ENCODE measurements around the gene HEXIM2. TPM values are rescaled to one million over a fixed set of nuclear protein-coding genes. Genes with fewer than 3 reads are reported as not detected.

The HEXIM2 gene
- total RNA-seq, 2 donors from 2014 or later, result 1.5 TPM; not detected in 1

DNA sequence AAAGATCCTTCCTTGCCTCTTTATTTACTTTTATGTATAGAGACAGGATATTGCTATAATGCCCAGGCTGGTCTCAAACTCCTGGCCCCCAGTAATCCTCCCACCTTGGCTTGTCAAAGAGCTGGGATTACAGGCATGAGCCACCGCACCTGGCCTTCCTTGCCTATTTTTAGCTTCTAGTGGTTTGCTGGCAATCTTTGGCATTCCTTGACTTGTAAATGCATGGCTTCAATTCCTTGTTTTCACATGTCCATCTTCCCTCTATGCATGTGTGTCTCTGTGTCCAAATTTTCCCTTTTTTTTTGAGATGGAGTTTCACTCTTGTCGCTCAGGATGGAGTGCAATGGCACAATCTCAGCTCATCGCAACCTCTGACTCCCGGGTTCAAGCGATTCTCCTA is 22.5 kb downstream of the HEXIM2 start:
- Histone ChIP-seq H3K4me3 (no peak overlapping the region), H3K36me3 (no peaks in the 10 kb centered on the region), H3K27me3 (replicated peaks; ENCODE audit: insufficient read depth) (no peaks in the 10 kb centered on the region), H3K4me1 (ENCODE audit: control insufficient read depth in 1 of 2, low read depth in 2 of 2) (no peaks in the 10 kb centered on the region), H3K27ac (no peak overlapping the region), H3K9me3 (no peaks in the 10 kb centered on the region)
- ATAC-seq (ENCODE audit: insufficient number of reproducible peaks, low FRiP score, low read depth) (no peak), DNase-seq (ENCODE audit: low spot score) (no peak)
- TF ChIP-seq CTCF (IDR thresholded peaks at IDR 0.05), result no peak

DNA sequence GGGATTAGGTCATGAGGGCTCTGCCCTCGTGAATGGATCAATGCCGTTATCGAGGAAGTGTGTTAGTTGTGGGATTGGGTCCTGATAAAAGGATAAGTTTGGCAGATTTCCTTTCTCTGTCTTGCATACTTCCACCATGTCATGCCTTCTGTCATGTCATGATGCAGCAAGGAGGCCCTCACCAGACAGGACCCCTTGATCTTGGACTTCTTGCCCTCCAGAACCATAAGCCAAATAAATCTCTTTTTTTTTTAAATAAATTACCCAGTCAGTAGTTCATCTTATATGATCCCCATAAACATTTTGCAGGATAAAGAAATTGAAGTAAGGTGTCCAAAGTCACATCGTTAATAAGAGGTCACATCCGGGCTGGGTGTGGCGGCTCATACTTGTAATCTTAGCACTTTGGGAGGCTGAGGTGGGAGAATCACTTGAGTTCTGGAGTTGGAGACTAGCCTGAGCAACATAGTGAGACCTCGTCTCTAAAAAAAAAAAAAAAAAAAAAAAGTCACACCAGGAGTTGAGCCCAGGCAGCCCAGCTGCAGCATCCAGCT is 25.2 kb downstream of the HEXIM2 start:
- DNase-seq (ENCODE audit: low spot score), result no peak
- H3K9me3 ChIP-seq, result no peaks in the 10 kb centered on the region
- H3K4me1 ChIP-seq (ENCODE audit: control insufficient read depth in 1 of 2, low read depth in 2 of 2), result no peaks in the 10 kb centered on the region
- H3K36me3 ChIP-seq, result no peaks in the 10 kb centered on the region
- H3K4me3 ChIP-seq, result no peak overlapping the region
- no peak for ATAC-seq (ENCODE audit: insufficient number of reproducible peaks, low FRiP score, low read depth)
- TF ChIP-seq CTCF (IDR thresholded peaks at IDR 0.05), result no peak
- H3K27me3 ChIP-seq (replicated peaks; ENCODE audit: insufficient read depth), result no peaks in the 10 kb centered on the region
- no peak overlapping the region for H3K27ac ChIP-seq

DNA sequence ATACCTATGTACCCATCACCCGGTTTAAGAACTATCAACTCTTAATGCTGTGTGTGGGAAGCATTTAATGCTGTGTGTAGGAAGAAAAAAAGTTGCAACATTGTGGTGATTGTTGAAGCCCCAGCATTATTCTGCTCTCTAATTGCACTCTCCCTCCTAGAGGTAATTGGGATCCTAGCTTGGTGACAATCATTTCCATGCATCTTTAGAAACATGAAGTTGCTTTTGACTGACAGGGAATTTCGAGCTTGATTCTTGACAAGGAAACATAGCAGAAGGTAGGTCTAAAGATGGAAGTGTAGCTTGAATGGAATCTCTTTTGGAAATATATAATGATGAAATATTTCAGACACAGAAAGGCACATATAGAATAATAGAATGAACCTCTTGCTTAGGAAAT is 27.3 kb downstream of the HEXIM2 start:
- no peaks in the 10 kb centered on the region for H3K36me3 ChIP-seq
- no peaks in the 10 kb centered on the region for H3K4me1 ChIP-seq (ENCODE audit: control insufficient read depth in 1 of 2, low read depth in 2 of 2)
- no peaks in the 10 kb centered on the region for H3K27me3 ChIP-seq (replicated peaks; ENCODE audit: insufficient read depth)
- H3K27ac ChIP-seq, result no peak overlapping the region
- DNase-seq (ENCODE audit: low spot score) (no peak), ATAC-seq (ENCODE audit: insufficient number of reproducible peaks, low FRiP score, low read depth) (no peak)
- no peak overlapping the region for H3K4me3 ChIP-seq
- no peak for TF ChIP-seq CTCF (IDR thresholded peaks at IDR 0.05)
- H3K9me3 ChIP-seq, result no peaks in the 10 kb centered on the region

- H3K9me3 ChIP-seq, result no peaks in the 10 kb centered on the region
- H3K27ac ChIP-seq, result no peak overlapping the region
- H3K4me3 ChIP-seq, result no peak overlapping the region
- no peak for TF ChIP-seq CTCF (IDR thresholded peaks at IDR 0.05)
- no peaks in the 10 kb centered on the region for H3K4me1 ChIP-seq (ENCODE audit: control insufficient read depth in 1 of 2, low read depth in 2 of 2)
- ATAC-seq (ENCODE audit: insufficient number of reproducible peaks, low FRiP score, low read depth) (no peak), DNase-seq (ENCODE audit: low spot score) (no peak)
- no peaks in the 10 kb centered on the region for H3K27me3 ChIP-seq (replicated peaks; ENCODE audit: insufficient read depth)
- no peaks in the 10 kb centered on the region for H3K36me3 ChIP-seq
Measured at GRCh38 chr17:45190503-45191255, 29.0 kb downstream of the HEXIM2 start.

DNA sequence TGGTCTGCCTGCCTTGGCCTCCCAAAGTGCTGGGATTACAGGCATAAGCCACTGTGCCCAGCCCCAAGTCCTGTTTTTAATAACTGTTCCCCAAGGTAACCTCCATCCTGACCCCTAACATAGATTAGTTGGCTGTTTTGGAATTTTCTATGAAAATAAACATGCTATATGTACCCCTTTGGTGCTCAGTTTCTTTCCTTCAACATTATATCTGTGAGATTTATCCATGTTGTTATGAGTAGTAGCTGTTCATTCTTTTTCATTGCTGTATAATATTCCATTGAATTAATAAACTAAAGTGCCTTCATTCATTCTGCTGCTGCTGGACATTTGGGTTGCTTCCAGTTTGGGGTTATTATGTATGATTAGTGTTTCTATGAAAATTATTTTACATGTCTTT is 33.7 kb downstream of the HEXIM2 start:
- ATAC-seq (ENCODE audit: insufficient number of reproducible peaks, low FRiP score, low read depth), result no peak
- no peak for DNase-seq (ENCODE audit: low spot score)
- no peak overlapping the region for H3K4me3 ChIP-seq

More for the DNA sequence above, 33.7 kb downstream of the HEXIM2 start:
- no peak for TF ChIP-seq CTCF (IDR thresholded peaks at IDR 0.05)
- H3K4me1 ChIP-seq (ENCODE audit: control insufficient read depth in 1 of 2, low read depth in 2 of 2), result peaks cover 0 to 6% of the 10 kb centered on the region in 2 donors
- H3K9me3 ChIP-seq, result no peaks in the 10 kb centered on the region
- no peaks in the 10 kb centered on the region for H3K36me3 ChIP-seq
- no peak overlapping the region for H3K27ac ChIP-seq
- H3K27me3 ChIP-seq (replicated peaks; ENCODE audit: insufficient read depth), result no peaks in the 10 kb centered on the region
